H9 (cell line): ENCODE results near the gene GUF1. TPM values are rescaled to one million over a fixed set of nuclear protein-coding genes. Genes with fewer than 3 reads are reported as not detected.

Experiments
- DNase-seq: peaks from one replicate; pipeline ENCODE4 v3.0.0-alpha.2; 2017
- H2AFZ ChIP-seq: one replicate; pipeline ENCODE4 v1.6.1; 2013; ENCODE audit warnings: mild to moderate bottlenecking, low read length, control low read depth, moderate library complexity
- H2AK5ac ChIP-seq: 2 replicates; pipeline ENCODE4 v1.6.1; 2013; ENCODE audit warnings: low read length, control low read depth, mixed read lengths; ENCODE audit not compliant: insufficient read length
- H2BK120ac ChIP-seq: one replicate; pipeline ENCODE4 v1.6.1; 2013; ENCODE audit warnings: low read depth, mild to moderate bottlenecking, low read length, control low read depth, inconsistent platforms; ENCODE audit not compliant: poor library complexity, severe bottlenecking
- H2BK12ac ChIP-seq: 2 replicates; pipeline ENCODE4 v1.6.1; 2013; ENCODE audit warnings: low read length, control low read depth, mixed read lengths, low read depth; ENCODE audit not compliant: insufficient read length
- H2BK15ac ChIP-seq: 2 replicates; pipeline ENCODE4 v1.6.1; 2013; ENCODE audit warnings: low read depth, low read length, control low read depth
- H2BK20ac ChIP-seq: one replicate; pipeline ENCODE4 v1.6.1; 2013; ENCODE audit warnings: low read depth, mild to moderate bottlenecking, low read length, control low read depth, inconsistent platforms; ENCODE audit not compliant: poor library complexity, severe bottlenecking
- H2BK5ac ChIP-seq: 2 replicates; pipeline ENCODE4 v1.6.1; 2013; ENCODE audit warnings: low read length, control low read depth, mixed read lengths; ENCODE audit not compliant: insufficient read length
- H3K14ac ChIP-seq: 2 replicates; pipeline ENCODE4 v1.6.1; 2013; ENCODE audit warnings: low read length, control low read depth; ENCODE audit not compliant: insufficient read depth
- H3K18ac ChIP-seq: 2 replicates; pipeline ENCODE4 v1.6.1; 2013; ENCODE audit warnings: low read depth, mild to moderate bottlenecking, mixed read lengths, low read length, control low read depth; ENCODE audit not compliant: insufficient read length
- H3K23ac ChIP-seq: 2 replicates; pipeline ENCODE4 v1.6.1; 2013; ENCODE audit warnings: low read length, control low read depth, mixed read lengths, low read depth; ENCODE audit not compliant: insufficient read length
- H3K23me2 ChIP-seq: 2 replicates; pipeline ENCODE4 v1.6.1; 2013; ENCODE audit warnings: low read depth, mild to moderate bottlenecking, mixed read lengths, low read length, control low read depth; ENCODE audit not compliant: insufficient read length, poor library complexity, severe bottlenecking
- H3K27ac ChIP-seq: 2 replicates; pipeline ENCODE4 v1.5.1; 2013; ENCODE audit warnings: low read length, control low read depth, mixed read lengths, low read depth; ENCODE audit not compliant: insufficient read length
- H3K27me3 ChIP-seq: 2 replicates; pipeline ENCODE4 v1.6.1; 2013; ENCODE audit warnings: low read length, control low read depth, inconsistent platforms; ENCODE audit not compliant: insufficient read depth
- H3K4ac ChIP-seq: 2 replicates; pipeline ENCODE4 v1.6.1; 2013; ENCODE audit warnings: low read depth, mild to moderate bottlenecking, control low read depth, inconsistent platforms, low read length, moderate library complexity
- H3K4me1 ChIP-seq: 2 replicates; pipeline ENCODE4 v1.6.1; 2013; ENCODE audit warnings: low read length, control low read depth, inconsistent platforms; ENCODE audit not compliant: insufficient read depth
- H3K4me2 ChIP-seq: 2 replicates; pipeline ENCODE4 v1.6.1; 2013; ENCODE audit warnings: low read length, control low read depth, mixed read lengths; ENCODE audit not compliant: insufficient read length, insufficient read depth
- H3K56ac ChIP-seq: 2 replicates; pipeline ENCODE4 v1.6.1; 2013; ENCODE audit warnings: low read depth, mild to moderate bottlenecking, mixed read lengths, low read length, control low read depth; ENCODE audit not compliant: insufficient read length
- H3K79me1 ChIP-seq: 2 replicates; pipeline ENCODE4 v1.6.1; 2013; ENCODE audit warnings: low read depth, mild to moderate bottlenecking, moderate library complexity, low read length, control low read depth, inconsistent platforms; ENCODE audit not compliant: insufficient read depth, poor library complexity, severe bottlenecking
- H3K79me2 ChIP-seq: 2 replicates; pipeline ENCODE4 v1.6.1; 2013; ENCODE audit warnings: low read length, control low read depth, inconsistent platforms; ENCODE audit not compliant: insufficient read depth
- H3K9ac ChIP-seq: 2 replicates; pipeline ENCODE4 v1.6.1; 2013; ENCODE audit warnings: low read length, control low read depth, mixed read lengths; ENCODE audit not compliant: insufficient read length; ENCODE audit errors: extremely low read depth
- H3K9me3 ChIP-seq: one replicate; pipeline ENCODE4 v1.6.1; 2013; ENCODE audit warnings: low read depth, low read length, inconsistent platforms; ENCODE audit not compliant: control insufficient read depth
- H3T11ph ChIP-seq: one replicate; pipeline ENCODE4 v1.6.1; 2013; ENCODE audit warnings: mild to moderate bottlenecking, low read length, control low read depth, inconsistent platforms
- H4K20me1 ChIP-seq: one replicate; pipeline ENCODE4 v1.6.1; 2013; ENCODE audit not compliant: control insufficient read depth, insufficient read length, insufficient read depth
- H4K5ac ChIP-seq: 2 replicates; pipeline ENCODE4 v1.6.1; 2013; ENCODE audit warnings: low read depth, mild to moderate bottlenecking, mixed read lengths, low read length, control low read depth; ENCODE audit not compliant: insufficient read length
- H4K8ac ChIP-seq: replicated peaks from 2 replicates; pipeline ENCODE4 v1.6.1; 2013; ENCODE audit warnings: low read length, control low read depth, mixed read lengths, low read depth; ENCODE audit not compliant: insufficient read length
- H4K91ac ChIP-seq: 2 replicates; pipeline ENCODE4 v1.6.1; 2013; ENCODE audit warnings: low read depth, mild to moderate bottlenecking, moderate library complexity, mixed read lengths, low read length, control low read depth; ENCODE audit not compliant: insufficient read length
- H3K27ac Mint-ChIP-seq, 3 experiments: 2 replicates in 2 of 3; 3 replicates in 1 of 3; pipeline ENCODE4 v1.8.0; 2020 to 2021; ENCODE audit warnings: mixed read lengths in 3 of 3, mild to moderate bottlenecking in 1 of 3, moderate library complexity in 1 of 3
- H3K27me3 Mint-ChIP-seq: 2 replicates; pipeline ENCODE4 v1.8.0; 2021; ENCODE audit warnings: low read depth, mild to moderate bottlenecking, moderate library complexity, mixed read lengths
- H3K36me3 Mint-ChIP-seq, 3 experiments: 2 replicates in 2 of 3; 3 replicates in 1 of 3; pipeline ENCODE4 v1.8.0; 2020 to 2021; ENCODE audit warnings: low read depth in 3 of 3, mixed read lengths in 3 of 3; ENCODE audit not compliant: insufficient read depth in 1 of 3
- H3K4me1 Mint-ChIP-seq, 2 experiments: 2 replicates each; pipeline ENCODE4 v1.8.0; 2020; ENCODE audit warnings: mixed read lengths in 2 of 2
- H3K4me3 Mint-ChIP-seq, 2 experiments: 2 replicates in 1 of 2; 3 replicates in 1 of 2; pipeline ENCODE4 v1.8.0; 2020 to 2021; ENCODE audit warnings: mild to moderate bottlenecking in 2 of 2, mixed read lengths in 2 of 2, moderate library complexity in 1 of 2
- H3K9me3 Mint-ChIP-seq, 2 experiments: 2 replicates in 1 of 2; 3 replicates in 1 of 2; pipeline ENCODE4 v1.8.0; 2020; ENCODE audit warnings: mild to moderate bottlenecking in 2 of 2, mixed read lengths in 2 of 2, moderate library complexity in 1 of 2
- WGBS: extraction: QIAGEN DNeasy Blood & Tissue Kit; methylation state at CpG from one replicate; pipeline ENCODE4 v1.1.7; 2013; ENCODE audit warnings: missing lambda C conversion rate, low lambda C conversion rate, mixed read lengths; ENCODE audit not compliant: insufficient read length; ENCODE audit errors: extremely low coverage; 5-methylcytosine and 5-hydroxymethylcytosine counted together
- total RNA-seq: library from RNA; stranded (reverse); gene quantifications from 2 replicates; pipeline ENCODE4 v1.2.1, GENCODE V29; 2021
- TF ChIP-seq, protein P1 (sequence below): fragments of 200-600 bp; sonication (generic); conservative IDR thresholded peaks from 3 replicates; pipeline ENCODE4 v1.8.0; 2021; ENCODE audit warnings: antibody characterized with exemption, mild to moderate bottlenecking

The GUF1 gene
- total RNA-seq, 1 experiment from 2014 or later: 38.6 TPM

GRCh38 chr4:44660396-44660795, 17.8 kb upstream of the GUF1 start:
- no peak overlapping the region for H4K8ac ChIP-seq
- no peak overlapping the region for H3K56ac ChIP-seq
- no peaks in the 10 kb centered on the region for H3K4me1 ChIP-seq
- no peaks in the 10 kb centered on the region for H3K79me1 ChIP-seq
- no peak overlapping the region for H3K18ac ChIP-seq
- TF ChIP-seq, protein P1, sequence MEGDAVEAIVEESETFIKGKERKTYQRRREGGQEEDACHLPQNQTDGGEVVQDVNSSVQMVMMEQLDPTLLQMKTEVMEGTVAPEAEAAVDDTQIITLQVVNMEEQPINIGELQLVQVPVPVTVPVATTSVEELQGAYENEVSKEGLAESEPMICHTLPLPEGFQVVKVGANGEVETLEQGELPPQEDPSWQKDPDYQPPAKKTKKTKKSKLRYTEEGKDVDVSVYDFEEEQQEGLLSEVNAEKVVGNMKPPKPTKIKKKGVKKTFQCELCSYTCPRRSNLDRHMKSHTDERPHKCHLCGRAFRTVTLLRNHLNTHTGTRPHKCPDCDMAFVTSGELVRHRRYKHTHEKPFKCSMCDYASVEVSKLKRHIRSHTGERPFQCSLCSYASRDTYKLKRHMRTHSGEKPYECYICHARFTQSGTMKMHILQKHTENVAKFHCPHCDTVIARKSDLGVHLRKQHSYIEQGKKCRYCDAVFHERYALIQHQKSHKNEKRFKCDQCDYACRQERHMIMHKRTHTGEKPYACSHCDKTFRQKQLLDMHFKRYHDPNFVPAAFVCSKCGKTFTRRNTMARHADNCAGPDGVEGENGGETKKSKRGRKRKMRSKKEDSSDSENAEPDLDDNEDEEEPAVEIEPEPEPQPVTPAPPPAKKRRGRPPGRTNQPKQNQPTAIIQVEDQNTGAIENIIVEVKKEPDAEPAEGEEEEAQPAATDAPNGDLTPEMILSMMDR: no peak
- H3K14ac ChIP-seq: no peak overlapping the region
- no peaks in the 10 kb centered on the region for H3K27me3 ChIP-seq
- no peak overlapping the region for H2BK15ac ChIP-seq
- H2BK20ac ChIP-seq: no peak overlapping the region
- H3K23me2 ChIP-seq: no peaks in the 10 kb centered on the region
- no peak for DNase-seq
- H3K9me3 ChIP-seq: no peaks in the 10 kb centered on the region
- H3K9me3 Mint-ChIP-seq: no peaks in the 10 kb centered on the region
- no peaks in the 10 kb centered on the region for H3K79me2 ChIP-seq
- no peak overlapping the region for H3K4ac ChIP-seq
- H4K91ac ChIP-seq: no peak overlapping the region
- no peak overlapping the region for H3T11ph ChIP-seq
- peak overlapping the region; percentile 14 for H2AFZ ChIP-seq
- no peak overlapping the region for H3K4me3 Mint-ChIP-seq
- no peak overlapping the region for H2BK120ac ChIP-seq
- H4K20me1 ChIP-seq: no peaks in the 10 kb centered on the region
- no peak overlapping the region for H2BK5ac ChIP-seq
- no peak overlapping the region for H3K27ac ChIP-seq
- H4K5ac ChIP-seq: no peak overlapping the region
- H3K27me3 Mint-ChIP-seq: no peaks in the 10 kb centered on the region
- WGBS: no CpG with 5 or more reads among the region's 3 CpGs
- H2BK12ac ChIP-seq: no peak overlapping the region
- no peaks in the 10 kb centered on the region for H3K36me3 Mint-ChIP-seq
- no peak overlapping the region for H3K4me2 ChIP-seq
- H3K23ac ChIP-seq: no peak overlapping the region
- peaks cover 2 to 3% of the 10 kb centered on the region in 2 experiments; a peak in 1 of 4 replicates for H3K4me1 Mint-ChIP-seq
- no peak overlapping the region for H2AK5ac ChIP-seq
- H3K27ac Mint-ChIP-seq: no peak overlapping the region; a peak in 1 of 7 replicates
- H3K9ac ChIP-seq: no peak overlapping the region
